HS-27A (cell line): ENCODE data around the gene SUV39H1.
"Not testable (repeated sequence)": the region's sequence is repeated elsewhere in the genome, so short reads cannot be mapped to it uniquely, and the experiment has no call there.

Experiments
- DNase-seq: peaks from one replicate; pipeline ENCODE4 v3.0.0-alpha.2; 2012; ENCODE audit warnings: low read depth, missing footprints

SUV39H1 gene

GRCh38 chrX:48688531-48689150, 7.9 kb upstream of the SUV39H1 start:
- no peak for DNase-seq

GRCh38 chrX:48689208-48689920, 7.2 kb upstream of the SUV39H1 start:
- no peak for DNase-seq

GRCh38 chrX:48691746-48692145, 4.8 kb upstream of the SUV39H1 start:
- DNase-seq = not testable (repeated sequence)

- DNase-seq = no peak
Measured at GRCh38 chrX:48694776-48695533, 1.6 kb upstream of the SUV39H1 start.

GRCh38 chrX:48695534-48695896, 1.0 kb upstream of the SUV39H1 start:
- no peak for DNase-seq

GRCh38 chrX:48695925-48696300, 621 bp upstream of the SUV39H1 start:
- no peak for DNase-seq

GRCh38 chrX:48696909-48697727, 584 bp downstream of the SUV39H1 start:
- DNase-seq = peak; percentile 17

- no peak for DNase-seq
Measured at GRCh38 chrX:48698306-48698705, 1.8 kb downstream of the SUV39H1 start.

GRCh38 chrX:48700246-48700645, 3.7 kb downstream of the SUV39H1 start:
- no peak for DNase-seq

GRCh38 chrX:48700951-48701653, 4.6 kb downstream of the SUV39H1 start:
- no peak for DNase-seq

- DNase-seq = no peak
Measured at GRCh38 chrX:48702032-48702431, 5.5 kb downstream of the SUV39H1 start.

GRCh38 chrX:48702716-48703115, 6.2 kb downstream of the SUV39H1 start:
- no peak for DNase-seq

GRCh38 chrX:48703228-48703627, 6.7 kb downstream of the SUV39H1 start:
- DNase-seq = no peak

- no peak for DNase-seq
Measured at GRCh38 chrX:48703642-48704481, 7.3 kb downstream of the SUV39H1 start.

GRCh38 chrX:48705871-48706270, 9.3 kb downstream of the SUV39H1 start:
- DNase-seq = no peak

GRCh38 chrX:48709522-48710112, 13.1 kb downstream of the SUV39H1 start:
- no peak for DNase-seq

- DNase-seq = no peak
Measured at GRCh38 chrX:48711162-48711928, 14.8 kb downstream of the SUV39H1 start.

- no peak for DNase-seq
Measured at GRCh38 chrX:48711929-48712505, 15.5 kb downstream of the SUV39H1 start.

- no peak for DNase-seq
Measured at GRCh38 chrX:48713847-48714246, 17.3 kb downstream of the SUV39H1 start.
